Caco-2 (cell line): ENCODE measurements around the gene PPFIA3. TPM values are rescaled to one million over a fixed set of nuclear protein-coding genes. Genes with fewer than 3 reads are reported as not detected.

Source experiments
- BruUV-seq: library from RNA; stranded (reverse); fragments of 400-500 nt; replicated peaks from 2 replicates; lab custom pipeline; 2021; lab: Mats Ljungman, UMichigan
- CTCF ChIA-PET: fragments of 300-600 bp; sonication (Branson Sonifier 250); formaldehyde crosslinking; loops from one replicate; lab custom pipeline; 2022; ENCODE audit warnings: antibody characterized with exemption; lab: Charles Lee
- POLR2A ChIA-PET: fragments of 300-600 bp; sonication (Branson Sonifier 250); formaldehyde crosslinking; loops from one replicate; lab custom pipeline; 2022; ENCODE audit warnings: antibody characterized with exemption; lab: Charles Lee
- DNase-seq, 2 experiments: peaks; one replicate each; pipeline versions ENCODE4 v3.0.0 to v3.0.0-alpha.2; 2020 to 2022
- H3K27me3 ChIP-seq: replicated peaks from 2 replicates; pipeline ENCODE4 v1.6.0; 2011; ENCODE audit warnings: low read length; ENCODE audit not compliant: control insufficient read depth, insufficient read depth
- H3K36me3 ChIP-seq: 2 replicates; pipeline ENCODE4 v1.5.1; 2011; ENCODE audit warnings: low read length; ENCODE audit not compliant: control insufficient read depth, insufficient read depth
- H3K4me1 ChIP-seq: fragments of 250-450 bp; sonication (Bioruptor Pico); 2 replicates; pipeline ENCODE4 v1.5.1; 2020; ENCODE audit warnings: mild to moderate bottlenecking
- H3K4me3 ChIP-seq: 2 replicates; pipeline ENCODE4 v1.5.1; 2011; ENCODE audit warnings: low read depth, mild to moderate bottlenecking, control low read depth, low read length
- H3K9me3 ChIP-seq: fragments of 250-450 bp; sonication (Bioruptor Pico); 2 replicates; pipeline ENCODE4 v1.5.1; 2020; ENCODE audit warnings: mild to moderate bottlenecking, moderate library complexity
- H3K27ac Mint-ChIP-seq: one replicate; pipeline ENCODE4 v1.8.0; 2022; ENCODE audit warnings: mixed read lengths; ENCODE audit not compliant: unreplicated experiment
- H3K27me3 Mint-ChIP-seq: one replicate; pipeline ENCODE4 v1.8.0; 2022; ENCODE audit warnings: mixed read lengths; ENCODE audit not compliant: insufficient read depth, unreplicated experiment
- H3K36me3 Mint-ChIP-seq: one replicate; pipeline ENCODE4 v1.8.0; 2022; ENCODE audit warnings: mild to moderate bottlenecking, mixed read lengths; ENCODE audit not compliant: insufficient read depth, unreplicated experiment
- H3K4me1 Mint-ChIP-seq: one replicate; pipeline ENCODE4 v1.8.0; 2022; ENCODE audit warnings: low read depth, mixed read lengths; ENCODE audit not compliant: unreplicated experiment
- H3K4me3 Mint-ChIP-seq: one replicate; pipeline ENCODE4 v1.8.0; 2022; ENCODE audit warnings: mild to moderate bottlenecking, moderate library complexity, mixed read lengths; ENCODE audit not compliant: unreplicated experiment
- H3K9me3 Mint-ChIP-seq: one replicate; pipeline ENCODE4 v1.8.0; 2022; ENCODE audit warnings: mixed read lengths; ENCODE audit not compliant: unreplicated experiment
- intact Hi-C: fragments of 100-400 bp; cut with micrococcal nuclease; formaldehyde crosslinking; loops from one replicate; pipeline ENCODE4 v1.10.0; 2022; ENCODE audit not compliant: unreplicated experiment
- total RNA-seq: library from RNA; stranded (reverse); gene quantifications from 2 replicates; pipeline ENCODE4 v1.2.3, GENCODE V29; 2022
- TF ChIP-seq, protein P1 (sequence below), 2 experiments: fragments of 200-600 bp in 1 of 2; IDR thresholded peaks; 1 replicate in 1 of 2; 2 replicates in 1 of 2; pipeline versions ENCODE4 v1.5.1 to v1.8.0; 2011 to 2022; ENCODE audit warnings: antibody characterized with exemption in 1 of 2, control low read depth in 1 of 2, inconsistent platforms in 1 of 2, low read depth in 1 of 2, low read length in 1 of 2, mild to moderate bottlenecking in 1 of 2, moderate library complexity in 1 of 2; ENCODE audit not compliant: insufficient read depth in 1 of 2, severe bottlenecking in 1 of 2, unreplicated experiment in 1 of 2

Gene PPFIA3
- total RNA-seq, 1 experiment from 2014 or later: 11.8 TPM

DNA sequence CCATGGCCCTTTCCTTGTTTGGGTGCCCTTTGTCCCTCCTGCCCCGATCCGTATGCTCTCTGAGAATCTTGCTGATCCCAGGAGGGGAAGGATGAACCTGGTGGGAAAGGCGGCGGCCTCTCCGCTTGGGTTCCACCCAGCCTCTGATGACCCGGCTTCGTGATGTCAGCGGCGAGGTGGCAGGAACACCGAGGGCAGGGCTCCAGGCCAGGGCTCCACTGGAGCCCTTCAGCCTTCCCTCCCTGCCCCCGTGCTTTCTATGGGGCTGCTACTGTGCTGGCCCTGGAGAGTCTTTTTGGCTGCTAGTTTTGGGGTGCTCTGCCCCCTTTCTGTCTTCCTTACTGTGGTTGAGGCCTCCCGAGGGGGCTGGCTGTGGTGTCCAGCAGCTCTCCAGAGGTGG lies 17.0 kb upstream of the PPFIA3 start:
- BruUV-seq: no TSS peak
- H3K4me3 ChIP-seq: no peak overlapping the region
- no peaks in the 10 kb centered on the region for H3K27me3 ChIP-seq
- no peak overlapping the region for H3K4me3 Mint-ChIP-seq
- intact Hi-C loops: no loop called here
- H3K4me1 ChIP-seq: no peaks in the 10 kb centered on the region; the same call in 1 of the 2 replicates
- H3K36me3 ChIP-seq: peaks cover 10% of the 10 kb centered on the region
- peaks cover 91% of the 10 kb centered on the region for H3K36me3 Mint-ChIP-seq
- CTCF ChIA-PET: no interaction called here
- no peaks in the 10 kb centered on the region for H3K9me3 Mint-ChIP-seq
- no peak for DNase-seq
- H3K4me1 Mint-ChIP-seq: peaks cover 24% of the 10 kb centered on the region
- POLR2A ChIA-PET: interaction anchor here (0.8 kb wide), 1 partner anchor 109 kb away, joined by 8 read pairs; the partner anchor contains the start of genes GYS1 and RUVBL2
- no peaks in the 10 kb centered on the region for H3K27me3 Mint-ChIP-seq
- peak overlapping the region; percentile 28 for H3K27ac Mint-ChIP-seq
- TF ChIP-seq, protein P1, sequence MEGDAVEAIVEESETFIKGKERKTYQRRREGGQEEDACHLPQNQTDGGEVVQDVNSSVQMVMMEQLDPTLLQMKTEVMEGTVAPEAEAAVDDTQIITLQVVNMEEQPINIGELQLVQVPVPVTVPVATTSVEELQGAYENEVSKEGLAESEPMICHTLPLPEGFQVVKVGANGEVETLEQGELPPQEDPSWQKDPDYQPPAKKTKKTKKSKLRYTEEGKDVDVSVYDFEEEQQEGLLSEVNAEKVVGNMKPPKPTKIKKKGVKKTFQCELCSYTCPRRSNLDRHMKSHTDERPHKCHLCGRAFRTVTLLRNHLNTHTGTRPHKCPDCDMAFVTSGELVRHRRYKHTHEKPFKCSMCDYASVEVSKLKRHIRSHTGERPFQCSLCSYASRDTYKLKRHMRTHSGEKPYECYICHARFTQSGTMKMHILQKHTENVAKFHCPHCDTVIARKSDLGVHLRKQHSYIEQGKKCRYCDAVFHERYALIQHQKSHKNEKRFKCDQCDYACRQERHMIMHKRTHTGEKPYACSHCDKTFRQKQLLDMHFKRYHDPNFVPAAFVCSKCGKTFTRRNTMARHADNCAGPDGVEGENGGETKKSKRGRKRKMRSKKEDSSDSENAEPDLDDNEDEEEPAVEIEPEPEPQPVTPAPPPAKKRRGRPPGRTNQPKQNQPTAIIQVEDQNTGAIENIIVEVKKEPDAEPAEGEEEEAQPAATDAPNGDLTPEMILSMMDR (IDR thresholded peaks at IDR 0.05; ENCODE audit: insufficient read depth in 1 of 2, low read depth in 1 of 2, low read length in 1 of 2, severe bottlenecking in 1 of 2, unreplicated experiment in 1 of 2): no peak
- H3K9me3 ChIP-seq: no peaks in the 10 kb centered on the region

DNA sequence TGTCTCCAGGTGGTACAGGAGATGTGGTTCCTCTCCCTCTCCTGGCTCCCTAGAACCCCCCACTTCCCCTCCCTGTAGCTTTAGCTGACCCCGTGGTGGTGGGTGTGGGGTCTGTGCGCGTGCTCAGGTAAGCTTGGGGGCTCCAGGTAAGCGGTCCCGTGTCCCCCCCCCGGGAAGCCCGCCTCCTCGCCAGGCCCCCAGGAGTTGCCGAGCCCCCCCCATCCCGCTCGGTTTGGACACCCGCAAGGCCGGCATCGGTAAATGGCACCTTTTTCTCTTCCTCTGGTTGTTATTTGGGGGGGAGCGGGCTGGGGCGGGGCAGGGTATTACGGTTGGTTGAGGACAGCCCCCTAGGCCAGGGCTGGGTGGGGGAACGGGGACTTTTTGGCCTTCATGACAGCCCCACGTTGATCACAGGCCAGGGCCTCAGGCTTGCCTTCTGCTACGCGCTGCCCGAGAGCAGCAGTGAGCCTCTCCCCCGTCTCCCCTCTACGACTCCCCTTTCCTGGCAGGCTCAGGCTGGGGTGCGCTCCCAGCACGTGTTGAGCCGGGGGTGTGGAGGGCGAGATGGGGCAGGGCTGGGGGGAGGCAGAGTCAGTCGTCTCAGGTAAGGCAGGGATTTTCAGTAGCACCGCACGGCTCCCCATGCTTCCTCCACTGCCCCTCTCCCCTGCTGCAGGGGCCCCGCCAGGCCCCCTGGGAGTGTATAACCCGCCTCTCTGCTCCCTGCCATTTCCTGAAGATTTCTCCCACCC lies 15.8 kb upstream of the PPFIA3 start:
- POLR2A ChIA-PET: no interaction called here
- peaks cover 91% of the 10 kb centered on the region for H3K36me3 Mint-ChIP-seq
- H3K9me3 ChIP-seq: no peaks in the 10 kb centered on the region

DNA sequence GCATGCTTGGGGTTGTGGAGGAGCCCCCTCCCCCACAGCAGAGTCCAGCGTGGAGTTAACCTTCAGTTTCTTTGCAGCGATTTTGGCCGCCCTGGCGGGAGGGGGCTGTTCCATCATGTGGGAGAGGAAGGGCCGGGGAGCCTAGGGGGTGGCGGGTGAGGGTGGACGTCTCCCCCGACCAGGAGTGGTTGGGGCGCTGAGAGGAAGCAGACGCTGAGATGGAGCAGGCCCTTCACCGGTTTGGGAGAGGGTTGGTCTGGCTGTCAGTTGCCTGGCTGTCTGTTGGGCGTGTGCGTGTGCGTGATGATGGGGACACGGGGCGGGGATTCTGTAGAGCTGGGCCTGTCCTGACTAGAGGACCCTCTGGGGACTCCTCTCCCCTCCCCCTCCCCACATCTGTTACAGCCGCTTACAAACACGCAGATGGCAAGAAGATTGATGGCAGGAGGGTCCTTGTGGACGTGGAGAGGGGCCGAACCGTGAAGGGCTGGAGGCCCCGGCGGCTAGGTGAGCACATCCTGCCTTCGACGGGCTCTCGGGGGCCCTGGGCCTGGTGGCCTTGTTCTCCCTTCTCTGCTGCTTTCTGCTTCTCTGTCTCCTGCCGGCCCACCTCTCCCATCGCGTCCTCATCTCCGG lies 15.0 kb upstream of the PPFIA3 start:
- no TSS peak for BruUV-seq
- no peaks in the 10 kb centered on the region for H3K27me3 Mint-ChIP-seq
- DNase-seq: no peak
- no peak overlapping the region for H3K27ac Mint-ChIP-seq
- Histone ChIP-seq H3K4me1 (no peaks in the 10 kb centered on the region; the same call in 1 of the 2 replicates), H3K4me3 (no peak overlapping the region), H3K9me3 (no peaks in the 10 kb centered on the region), H3K36me3 (peaks cover 4% of the 10 kb centered on the region; the same call in 1 of the 2 replicates), H3K27me3 (no peaks in the 10 kb centered on the region)
- H3K4me1 Mint-ChIP-seq: peaks cover 24% of the 10 kb centered on the region
- ChIA-PET POLR2A (interaction anchor here (1.0 kb wide), 1 partner anchor 111 kb away, joined by 5 read pairs; the partner anchor contains the start of gene RUVBL2), CTCF (interaction anchor here (1.4 to 2.0 kb wide), 2 partner anchors 10 to 95 kb away, joined by 5 to 6 read pairs; partner anchors contain the start of gene LIN7B)
- no peaks in the 10 kb centered on the region for H3K9me3 Mint-ChIP-seq
- H3K4me3 Mint-ChIP-seq: no peak overlapping the region
- intact Hi-C loops: no loop called here
- peaks cover 91% of the 10 kb centered on the region for H3K36me3 Mint-ChIP-seq
- TF ChIP-seq, protein P1 (IDR thresholded peaks at IDR 0.05; ENCODE audit: insufficient read depth in 1 of 2, low read depth in 1 of 2, low read length in 1 of 2, severe bottlenecking in 1 of 2, unreplicated experiment in 1 of 2): no peak

More for the DNA sequence above, 15.8 kb upstream of the PPFIA3 start:
- no peaks in the 10 kb centered on the region for H3K27me3 Mint-ChIP-seq
- H3K9me3 Mint-ChIP-seq: no peaks in the 10 kb centered on the region
- H3K27ac Mint-ChIP-seq: no peak overlapping the region
- peaks cover 7% of the 10 kb centered on the region; the same call in 1 of the 2 replicates for H3K36me3 ChIP-seq
- no peak overlapping the region for H3K4me3 ChIP-seq
- peaks cover 24% of the 10 kb centered on the region for H3K4me1 Mint-ChIP-seq
- no peak for DNase-seq
- CTCF ChIA-PET: interaction anchor here (1.2 to 2.0 kb wide), 2 partner anchors 10 to 96 kb away, joined by 3 to 6 read pairs; no protein-coding TSS in a partner anchor
- BruUV-seq: no TSS peak
- H3K4me3 Mint-ChIP-seq: no peak overlapping the region
- intact Hi-C loops: no loop called here
- no peaks in the 10 kb centered on the region for H3K27me3 ChIP-seq
- TF ChIP-seq, protein P1 (IDR thresholded peaks at IDR 0.05; ENCODE audit: insufficient read depth in 1 of 2, low read depth in 1 of 2, low read length in 1 of 2, severe bottlenecking in 1 of 2, unreplicated experiment in 1 of 2): no peak
- no peaks in the 10 kb centered on the region; the same call in 1 of the 2 replicates for H3K4me1 ChIP-seq
